ENCODE results near the gene FNIP2.

- no peak for TF ChIP-seq CTCF (conservative IDR thresholded peaks at IDR 0.05; ENCODE audit: low read length)
- no peak for TF ChIP-seq EZH2phosphoT487 (IDR thresholded peaks at IDR 0.05; ENCODE audit: borderline replicate concordance, low read depth, low read length)
Observed at GRCh38 chr4:158833602-158834001, 64.8 kb downstream of the FNIP2 start.

Data from OCI-LY7 (cell line).